GM12873 (cell line): ENCODE results near the gene FAM25G.

ENCODE experiments used
- CTCF ChIP-seq: IDR thresholded peaks from 2 replicates; pipeline ENCODE4 v1.5.1; 2012; ENCODE audit warnings: low read depth, mild to moderate bottlenecking, moderate library complexity, low read length, control low read depth; ENCODE audit not compliant: insufficient read depth; ENCODE audit errors: missing control alignments

The FAM25G gene

DNA sequence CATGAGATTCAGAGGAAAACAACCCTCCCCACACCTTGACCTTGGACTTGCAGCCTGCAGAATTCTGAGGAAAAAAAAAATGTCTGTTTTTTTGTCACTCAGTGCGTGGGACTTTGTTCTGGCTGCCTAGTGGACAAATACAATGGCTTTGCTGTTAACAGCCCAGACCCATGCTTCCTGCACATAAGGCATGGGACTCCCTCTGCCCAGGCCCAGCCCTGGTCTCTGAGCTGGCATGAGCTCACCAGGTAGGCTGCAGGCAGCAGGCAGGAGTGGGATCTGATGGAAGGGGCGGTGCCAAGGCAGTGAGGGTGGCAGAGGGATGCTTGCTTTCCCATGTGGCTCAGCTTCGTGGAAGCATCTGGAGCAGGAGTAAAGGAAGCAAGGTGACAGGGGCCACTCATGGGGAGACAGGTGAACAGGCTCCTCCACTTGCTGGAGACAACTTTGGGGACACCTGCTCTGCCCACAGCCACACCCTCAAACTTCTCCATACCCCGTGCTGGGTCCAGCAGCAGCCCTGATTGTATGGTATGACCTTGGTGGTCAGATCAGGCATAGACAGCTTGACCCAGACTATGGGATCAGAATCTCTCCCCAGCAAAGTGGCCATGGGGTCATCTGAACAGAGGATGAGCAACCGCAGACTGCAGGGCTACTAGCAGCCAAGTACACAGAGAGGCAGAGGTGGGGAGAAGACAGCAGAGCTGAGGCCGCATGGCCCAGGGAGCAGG lies 34.5 kb downstream of the FAM25G start:
- no peak for TF ChIP-seq CTCF

DNA sequence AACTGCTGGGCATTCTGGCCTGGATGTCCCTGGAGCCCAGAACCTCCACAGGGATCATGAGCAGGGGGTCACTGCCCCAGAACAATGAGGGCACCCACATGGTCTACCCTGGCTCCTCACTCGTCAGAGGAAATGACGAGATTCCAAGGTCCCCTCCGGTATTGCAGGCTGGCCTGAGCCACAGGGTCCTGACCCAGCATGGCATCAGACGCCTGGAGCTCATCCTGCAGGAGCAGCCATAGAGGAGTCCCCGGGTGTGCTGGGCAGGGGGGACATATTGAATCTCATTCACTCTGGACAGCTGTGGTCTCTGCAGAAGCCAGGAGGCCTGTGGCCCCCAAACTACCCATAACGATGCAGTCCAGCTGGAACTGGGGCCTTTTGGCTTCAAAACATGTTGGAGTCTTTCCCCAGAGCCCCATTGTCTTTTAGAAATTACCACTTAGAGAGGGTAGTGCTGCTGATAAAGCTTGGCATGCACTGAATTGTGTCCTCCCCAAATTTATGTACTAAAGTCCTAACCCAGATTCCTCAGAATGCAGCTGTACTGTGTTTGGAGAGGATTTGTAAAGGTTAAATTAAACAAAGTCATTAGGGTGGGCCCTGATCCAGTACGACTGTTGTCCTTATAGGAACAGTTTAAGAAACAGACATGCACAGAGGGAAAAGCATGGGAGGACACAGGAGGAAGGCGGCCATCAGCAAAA lies 35.3 kb downstream of the FAM25G start:
- no peak for TF ChIP-seq CTCF

GRCh38 chr10:47454780-47455058 lies 36.8 kb downstream of the FAM25G start:
- TF ChIP-seq CTCF: no peak

DNA sequence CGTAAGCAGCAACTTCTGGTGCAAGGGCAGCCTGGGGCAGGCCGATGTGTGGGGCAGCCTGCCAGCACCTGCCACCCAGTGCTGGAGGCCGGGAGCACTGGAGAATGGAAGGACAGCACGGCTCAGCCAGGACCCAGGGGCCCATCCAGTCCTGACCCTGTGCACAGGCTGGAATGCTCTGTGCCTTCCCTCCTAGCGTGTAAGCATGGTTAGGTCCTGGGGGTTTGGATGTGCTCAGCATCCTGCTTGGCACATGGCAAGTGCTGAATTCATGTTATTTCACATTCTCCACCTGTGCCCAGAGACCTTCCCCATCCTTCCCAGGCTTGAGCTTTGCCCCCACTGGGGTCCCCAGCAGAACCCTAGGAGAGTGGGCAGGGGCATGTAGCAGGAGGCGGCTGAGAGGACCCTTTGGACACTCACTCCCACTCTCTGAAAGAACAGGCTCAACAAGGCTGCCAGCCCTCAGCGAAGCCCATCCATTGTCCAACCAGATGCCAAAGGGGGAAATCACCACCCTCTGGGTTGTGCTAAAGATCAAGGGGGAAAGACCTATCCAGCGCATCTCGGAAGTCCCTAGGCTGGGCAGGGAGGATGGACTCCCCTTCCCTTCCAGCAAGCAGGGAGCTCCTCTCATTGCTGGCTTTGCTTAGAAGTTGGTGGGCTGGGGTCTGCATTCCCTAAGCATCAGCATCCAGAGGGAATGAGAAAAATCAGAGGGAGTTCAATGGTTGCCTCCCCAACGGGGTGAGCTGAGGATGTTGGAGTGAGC lies 37.3 kb downstream of the FAM25G start:
- no peak for TF ChIP-seq CTCF

- TF ChIP-seq CTCF: no peak
Measured at GRCh38 chr10:47453141-47454007, 38.1 kb downstream of the FAM25G start.

DNA sequence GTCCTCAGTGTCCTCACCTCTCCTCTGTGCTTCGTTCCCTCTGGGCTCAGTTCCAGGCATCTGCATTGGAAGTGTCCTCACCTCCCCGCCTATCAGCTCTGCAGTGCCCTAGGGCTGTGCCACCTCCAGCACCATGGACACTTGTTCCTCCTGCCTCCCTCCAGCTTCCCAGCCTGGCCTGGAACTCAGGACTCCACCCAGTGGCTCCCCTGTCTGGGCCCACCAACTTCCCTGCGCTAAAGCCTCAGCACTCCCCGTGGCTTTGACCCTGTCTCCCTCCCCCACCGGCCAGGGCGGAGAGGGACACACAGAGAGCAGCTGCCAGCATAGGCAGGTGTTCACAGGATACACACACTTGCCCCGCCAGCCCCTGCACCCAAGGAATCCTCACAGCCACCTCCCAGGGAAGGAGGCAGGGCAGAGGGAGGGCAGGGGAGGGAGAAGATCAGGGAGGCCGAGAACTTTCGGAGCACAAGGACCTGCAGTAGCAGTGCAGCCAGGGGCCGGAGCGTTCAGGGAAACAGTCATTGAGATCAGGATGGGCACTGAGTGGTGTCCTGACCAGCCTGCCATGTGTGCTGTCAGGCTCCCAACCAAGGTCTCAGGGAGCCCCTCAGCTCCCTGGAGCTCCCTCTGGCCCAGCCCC lies 38.9 kb downstream of the FAM25G start:
- no peak for TF ChIP-seq CTCF
